GM21447 (cell line): ENCODE measurements around the gene MYL1.

ENCODE experiments used
- ATAC-seq: cut with Tn5 transposase; IDR thresholded peaks from one replicate; pipeline ENCODE4 v1.9.1; 2021; ENCODE audit not compliant: unreplicated experiment

Gene MYL1

DNA sequence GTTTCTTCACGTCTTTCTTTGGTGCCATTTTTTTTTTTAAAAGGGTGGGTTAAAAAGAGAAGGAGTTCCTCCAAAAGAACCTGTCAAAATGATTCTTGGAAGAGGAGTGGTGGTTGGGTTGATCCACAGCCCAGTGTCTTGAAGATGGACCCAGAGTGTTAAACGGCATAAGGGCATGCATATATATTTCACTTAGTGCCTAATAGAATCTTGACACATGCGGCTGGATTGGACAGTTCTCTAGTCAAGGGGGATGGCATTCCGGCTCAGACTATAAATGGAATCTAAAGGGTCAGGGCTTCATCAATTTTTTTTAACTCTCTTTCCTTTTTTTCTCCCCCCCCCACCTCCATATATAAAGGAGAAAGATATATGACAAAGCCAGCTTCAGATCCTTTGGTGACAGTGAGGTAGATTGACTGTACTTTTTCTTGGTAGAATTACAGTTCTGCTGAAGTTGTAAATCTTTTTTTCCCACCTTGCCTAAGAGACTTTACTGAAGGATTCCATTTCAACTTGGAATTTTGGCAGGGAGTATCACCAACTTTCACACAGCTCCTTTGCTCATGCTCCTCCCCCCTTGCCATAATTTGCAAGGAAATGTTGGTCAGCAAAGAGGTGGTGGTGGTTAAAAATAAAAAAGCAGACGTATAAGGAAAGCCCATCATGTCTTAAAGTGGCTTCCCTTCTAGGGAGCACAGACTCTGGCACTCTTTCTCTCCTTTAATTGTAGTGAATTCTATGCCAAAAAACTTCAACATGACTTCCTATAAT, at the start of gene MYL1:
MYL1 (minus strand) TSS at position 160 of the 774 bp plus-strand sequence; CDS start at position 28, 132 bp downstream.
- no peak for ATAC-seq

DNA sequence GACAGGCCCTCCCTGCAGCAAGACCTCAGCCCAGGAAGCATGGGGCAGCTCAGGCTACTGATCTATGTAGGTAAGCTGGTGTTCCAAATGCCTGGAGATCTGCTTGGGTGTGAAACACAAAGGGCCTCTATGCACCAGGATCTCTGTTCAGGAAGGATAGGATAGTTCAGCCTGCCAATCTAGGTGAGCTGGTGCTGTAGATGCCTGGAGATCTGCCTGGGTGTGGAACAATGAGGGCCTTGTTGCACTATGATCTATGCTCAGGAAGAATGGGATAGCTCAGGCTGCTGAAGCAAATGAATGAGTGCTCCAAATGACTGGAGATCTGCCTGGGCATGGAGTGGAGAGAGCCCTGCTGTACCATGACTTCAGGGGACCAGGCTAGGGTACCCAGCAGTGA, 48.9 kb upstream of the MYL1 start:
- ATAC-seq, result no peak

DNA sequence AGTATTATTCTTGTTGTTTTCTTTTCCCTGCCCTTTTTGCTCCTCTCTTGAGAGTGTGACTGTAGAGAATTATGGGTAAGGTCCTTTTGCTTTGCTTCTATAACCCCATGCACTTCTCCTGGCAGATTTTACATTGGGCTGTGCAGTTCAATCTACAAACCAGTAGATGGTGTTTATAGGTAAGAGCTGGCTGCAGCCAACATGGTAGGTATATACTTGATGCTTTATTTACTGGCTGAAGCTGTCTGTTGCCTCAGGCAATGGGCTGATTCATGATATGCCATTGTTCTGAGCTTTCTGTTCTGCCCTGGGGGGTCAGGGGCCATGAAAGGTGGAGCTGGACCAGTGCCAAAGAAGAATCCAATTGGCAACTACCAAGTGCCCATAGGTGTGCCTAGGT, 48.3 kb upstream of the MYL1 start:
- no peak for ATAC-seq

DNA sequence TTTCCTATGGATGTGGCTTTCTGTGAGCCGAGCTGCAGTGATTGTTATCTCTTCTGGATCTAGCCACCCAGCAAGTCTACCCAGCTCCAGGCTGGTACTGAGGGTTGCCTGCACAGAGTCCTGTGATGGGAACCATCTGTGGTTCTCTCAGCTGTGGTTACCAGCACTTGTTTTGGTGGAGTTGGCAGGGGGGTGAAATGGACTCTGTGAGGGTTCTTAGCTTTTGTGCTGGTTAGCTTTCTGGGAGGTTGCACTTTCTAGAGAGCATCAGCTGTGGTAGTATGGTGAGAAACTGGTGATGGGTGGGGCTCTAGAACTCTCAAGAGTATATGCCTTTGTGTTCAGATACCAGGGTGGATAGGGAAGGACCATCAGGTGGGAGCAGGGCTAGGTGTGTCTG, 45.4 kb upstream of the MYL1 start:
- no peak for ATAC-seq

DNA sequence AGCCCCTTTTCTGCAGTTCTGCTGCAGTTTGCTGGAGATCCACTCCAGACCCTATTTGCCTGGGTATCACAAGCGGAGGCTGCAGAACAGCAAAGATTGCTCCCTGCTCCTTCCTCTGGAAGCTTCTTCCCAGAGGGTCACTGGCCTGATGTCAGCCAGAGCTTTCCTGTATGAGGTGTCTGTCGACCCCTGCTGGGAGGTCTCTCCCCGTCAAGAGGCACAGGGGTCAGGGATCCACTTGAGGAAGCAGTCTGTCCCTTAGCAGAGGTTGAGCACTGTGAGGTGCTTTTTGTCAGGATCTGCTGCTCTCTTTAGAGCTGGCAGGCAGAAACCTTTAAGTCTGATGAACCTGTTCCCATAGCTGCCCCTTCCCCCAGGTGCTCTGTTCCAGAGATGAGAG, 42.0 kb upstream of the MYL1 start:
- ATAC-seq, result no peak

DNA sequence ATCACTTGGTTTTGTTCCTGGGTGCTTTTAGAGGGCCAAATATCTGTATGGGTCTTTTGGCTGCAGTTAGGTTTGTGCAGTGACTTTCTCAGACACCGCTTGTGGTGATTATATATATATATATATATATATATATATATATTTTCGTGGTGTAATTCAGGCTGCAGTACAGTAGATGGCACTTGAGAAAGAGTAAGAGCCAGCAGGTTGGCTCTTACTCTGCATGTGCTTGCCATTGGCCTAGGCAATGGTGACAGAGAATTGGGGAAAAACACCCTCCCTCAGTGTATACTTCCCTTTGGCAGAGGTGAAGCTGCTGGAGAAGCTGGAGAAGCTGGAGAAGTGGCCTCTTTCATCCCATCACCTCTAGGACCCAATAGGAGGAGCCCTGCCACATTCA, 22.2 kb upstream of the MYL1 start:
- ATAC-seq, result no peak

DNA sequence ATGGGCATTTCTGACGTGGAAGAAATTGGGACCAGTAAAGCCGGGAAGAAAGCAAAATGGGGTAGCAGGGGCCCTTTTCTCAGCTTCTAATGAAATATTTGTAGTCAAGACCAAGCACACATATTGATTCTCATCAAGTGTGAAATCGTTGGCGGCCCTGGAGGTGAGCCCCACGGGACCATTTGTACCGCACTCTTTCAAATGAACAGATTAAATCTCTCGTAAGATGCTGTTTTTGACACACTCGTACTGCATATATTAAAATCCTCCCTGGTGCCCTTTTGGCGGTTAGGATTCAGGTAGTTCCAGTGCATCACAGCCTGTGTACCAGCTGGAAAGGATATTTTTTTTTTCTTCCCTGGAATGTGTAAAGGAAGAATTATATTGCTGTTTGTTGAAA, 9.9 kb upstream of the MYL1 start:
- ATAC-seq, result no peak

DNA sequence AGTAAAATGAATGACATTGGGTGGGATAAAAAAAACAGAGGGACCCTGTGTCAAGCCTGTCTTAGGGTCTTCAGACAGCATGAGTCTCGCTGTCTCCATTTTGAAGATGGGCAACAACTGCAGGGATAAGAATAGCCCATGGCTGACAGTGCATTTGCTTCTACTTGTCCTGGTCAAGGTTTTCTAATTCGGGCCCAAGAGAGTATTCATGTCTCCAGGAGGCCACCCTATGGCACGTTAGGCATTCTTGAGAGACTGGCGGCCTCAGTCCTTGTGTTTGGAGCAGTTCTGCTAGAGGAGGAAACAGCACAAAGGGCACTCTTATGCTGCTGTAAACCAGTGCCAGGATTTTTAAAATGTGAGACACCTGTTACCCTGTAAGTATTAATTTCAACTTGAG, 9.5 kb upstream of the MYL1 start:
- ATAC-seq, result no peak

DNA sequence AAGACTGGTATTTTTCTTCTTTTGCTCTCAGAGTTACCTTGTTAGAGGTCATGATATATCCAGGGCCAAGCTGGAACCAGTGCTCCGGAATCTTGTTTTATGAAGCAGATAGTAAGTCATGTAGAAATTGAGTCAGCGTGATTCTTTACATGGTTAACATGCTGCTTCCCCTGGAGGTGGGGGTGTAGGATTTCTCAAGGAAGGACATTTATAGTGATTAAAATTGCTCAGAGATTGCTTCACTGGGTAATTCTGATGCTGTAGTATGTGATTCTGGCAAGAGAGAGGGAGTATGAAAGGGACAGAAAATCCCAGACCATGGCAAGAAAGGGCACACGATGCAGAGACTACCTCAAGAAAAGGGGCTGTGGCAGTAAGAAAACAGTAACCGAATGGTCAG, 8.0 kb upstream of the MYL1 start:
- no peak for ATAC-seq

DNA sequence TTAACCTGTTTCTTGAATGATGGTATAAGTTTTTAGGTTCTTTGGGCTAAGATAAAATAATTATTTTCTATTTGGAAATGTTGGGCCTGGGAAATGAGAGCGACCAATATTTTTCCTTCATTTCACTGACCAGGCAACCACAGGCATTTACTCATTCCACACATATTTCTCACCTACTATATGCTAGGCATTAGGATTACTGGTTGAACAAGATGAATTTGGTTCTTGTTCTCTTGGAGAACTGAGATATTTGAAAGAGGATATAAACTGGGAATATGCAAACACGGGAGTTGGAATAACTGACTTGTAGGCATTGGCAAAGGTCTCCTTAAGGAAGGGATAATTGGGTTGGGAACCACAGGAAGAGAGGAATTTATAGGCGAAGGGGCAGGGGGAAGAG, 3.9 kb upstream of the MYL1 start:
- no peak for ATAC-seq

DNA sequence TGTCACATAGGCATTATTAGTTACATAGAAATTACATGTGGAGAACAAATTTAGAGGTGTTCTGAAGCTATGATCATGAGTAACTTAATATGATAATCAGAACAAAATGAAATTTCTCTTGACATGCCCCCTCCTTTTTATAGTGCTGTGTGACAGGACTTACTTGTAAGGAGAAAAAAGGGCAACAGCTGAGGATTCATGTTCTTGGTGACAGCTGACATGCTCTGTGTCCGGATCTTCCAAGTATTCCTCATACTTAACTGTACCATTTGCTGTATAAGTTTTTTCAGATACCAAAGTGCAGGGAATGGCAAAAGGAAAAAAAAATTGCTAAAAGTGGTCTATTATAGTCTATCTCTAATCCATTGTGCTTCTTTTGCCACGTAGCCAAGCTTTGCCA, 3.5 kb upstream of the MYL1 start:
- ATAC-seq, result no peak

DNA sequence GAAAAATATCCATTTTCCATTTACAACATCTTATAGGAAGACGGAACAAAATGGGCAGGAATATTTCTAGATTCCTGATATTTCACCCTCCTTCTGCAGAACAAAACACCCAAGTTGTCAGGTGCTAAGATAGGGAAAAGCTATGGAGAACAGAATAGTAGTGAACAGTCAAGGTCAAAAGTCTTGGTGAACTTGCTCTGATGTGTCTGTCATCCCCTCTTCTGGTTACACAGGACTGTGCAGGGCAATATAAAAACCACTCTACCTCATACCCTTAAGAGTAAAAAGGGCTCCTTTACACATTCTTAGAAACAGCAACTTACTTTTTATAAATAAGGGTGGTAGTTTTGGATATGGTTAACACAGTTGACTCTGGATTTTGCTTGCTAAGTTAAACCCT, 4.4 kb downstream of the MYL1 start:
- ATAC-seq, result no peak

DNA sequence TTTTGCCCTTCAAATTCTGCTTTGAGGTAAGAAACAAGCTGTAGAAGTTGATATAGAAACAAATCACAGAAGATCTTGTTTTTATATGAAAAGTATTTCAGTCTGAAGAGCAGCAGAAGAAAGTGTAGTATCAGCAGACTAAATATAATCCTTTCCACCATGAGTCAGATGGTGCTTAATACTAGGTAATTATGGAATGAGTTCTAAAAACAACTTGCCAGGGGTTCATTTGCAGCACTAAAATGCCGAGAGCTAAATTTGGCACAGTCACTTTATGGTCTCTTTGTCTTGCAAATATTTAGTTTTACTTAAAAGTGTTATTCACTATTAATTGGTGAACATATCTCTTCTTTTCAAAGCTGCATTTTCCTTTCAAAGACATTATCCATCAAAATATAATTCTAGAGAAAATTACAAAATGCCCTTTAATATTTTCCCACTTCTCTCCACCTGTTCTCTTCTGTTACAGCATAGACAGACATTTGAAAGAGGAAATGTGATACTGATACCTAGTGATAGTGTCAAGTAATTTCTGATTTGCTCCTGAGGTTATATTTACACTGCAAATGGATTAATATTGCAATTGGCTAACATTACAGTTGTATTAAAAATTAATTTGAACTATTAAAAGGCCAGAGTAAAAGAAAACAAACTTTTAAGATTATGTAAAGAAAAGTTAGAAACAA, 5.3 kb downstream of the MYL1 start:
- no peak for ATAC-seq

DNA sequence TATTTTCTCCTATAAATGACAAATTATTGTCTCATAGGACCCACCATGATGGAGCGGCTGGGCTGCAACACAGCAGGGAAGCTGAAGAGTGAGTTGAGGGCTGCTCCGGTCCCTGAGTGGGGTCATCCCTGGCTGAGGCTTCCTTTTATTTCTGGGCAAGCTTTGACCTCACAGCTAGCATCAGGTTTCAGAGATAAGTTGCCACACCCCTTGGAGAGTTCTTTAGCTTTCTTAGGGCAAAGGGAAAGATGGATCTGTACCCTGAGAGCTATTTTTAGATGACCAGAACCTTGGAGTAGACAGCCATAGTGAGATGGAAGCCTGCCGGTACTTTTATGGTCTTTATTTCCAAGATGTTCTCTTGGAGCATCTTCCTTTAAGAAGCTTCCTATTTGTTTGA, 11.5 kb downstream of the MYL1 start:
- ATAC-seq, result no peak

DNA sequence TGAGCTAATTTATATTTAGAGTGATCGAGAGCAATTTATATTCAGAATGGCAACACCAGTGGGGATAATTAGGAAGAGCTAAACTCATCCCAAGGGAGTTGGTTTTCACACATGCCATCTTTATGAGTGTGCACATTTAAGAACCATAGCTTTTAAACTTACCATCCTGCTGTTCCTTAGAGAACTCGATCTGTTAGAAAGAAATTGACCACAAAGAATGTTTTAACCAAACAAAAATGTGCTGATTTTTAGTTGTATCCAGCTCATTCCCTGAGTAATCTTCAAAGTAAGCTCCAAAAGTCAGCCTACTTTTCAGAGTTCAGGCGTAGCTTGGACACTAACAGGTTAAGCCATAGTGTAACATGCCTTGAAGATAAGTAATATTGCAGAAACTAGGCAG, 12.6 kb downstream of the MYL1 start:
- no peak for ATAC-seq

DNA sequence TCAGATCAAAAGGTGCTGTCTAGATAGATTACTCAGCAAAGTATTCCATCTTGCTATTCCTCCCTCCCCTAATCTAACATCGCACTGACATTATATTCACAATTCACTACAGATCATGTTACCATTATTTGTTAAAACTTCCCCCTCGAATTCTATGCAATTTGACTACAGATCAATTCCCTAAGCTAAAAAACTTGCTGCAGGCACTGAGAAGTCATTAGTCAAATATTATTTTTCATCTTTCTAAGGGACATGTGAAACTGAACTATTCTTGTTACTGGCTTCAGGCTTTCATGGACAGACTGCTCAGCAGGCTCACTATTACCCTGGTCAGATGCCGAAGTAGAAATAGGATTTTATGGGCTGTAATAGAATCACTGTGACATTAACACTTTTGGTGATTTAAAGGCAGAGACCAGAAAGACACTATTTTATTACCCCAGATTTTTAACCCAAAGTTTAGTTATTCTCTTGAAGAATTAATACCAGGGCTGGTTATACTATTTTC, 15.1 kb downstream of the MYL1 start:
- ATAC-seq, result no peak

DNA sequence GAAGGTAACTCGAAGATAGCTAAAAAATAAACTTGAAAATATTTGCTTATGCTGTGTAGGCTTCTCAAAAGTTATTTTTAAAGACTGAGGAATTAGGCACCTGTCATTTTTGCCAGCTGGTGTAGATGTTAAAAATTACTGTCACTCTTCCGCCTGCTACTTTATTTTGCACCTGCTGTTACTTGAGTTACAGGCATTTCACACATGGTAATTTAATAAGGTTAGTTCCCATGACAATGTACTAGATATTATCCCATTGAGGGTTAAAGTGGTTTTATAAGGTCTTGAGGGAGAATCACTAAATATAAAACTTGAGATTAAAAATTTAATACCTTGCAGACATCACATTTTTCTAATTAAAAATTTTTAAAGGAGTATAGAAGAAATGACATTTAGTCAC, 26.6 kb downstream of the MYL1 start:
- no peak for ATAC-seq

DNA sequence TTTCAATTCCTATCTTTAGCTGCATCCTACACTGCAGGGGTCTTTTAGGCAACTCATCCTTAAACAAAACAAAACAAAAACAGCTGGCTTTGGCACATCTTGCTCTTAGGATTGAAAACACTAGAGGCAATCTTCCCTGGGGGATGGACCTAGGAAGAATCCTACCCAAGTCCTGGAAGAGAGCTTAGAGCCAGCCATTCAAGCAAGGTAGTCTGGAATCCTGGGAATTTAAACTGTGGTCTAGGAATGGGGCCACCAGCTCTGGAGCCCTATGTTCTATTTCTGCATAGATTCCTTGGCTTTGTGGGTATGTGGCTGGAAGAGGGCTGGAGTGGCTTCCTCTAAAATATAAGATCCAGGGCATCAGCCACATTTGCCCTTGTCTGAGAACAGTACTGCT, 27.7 kb downstream of the MYL1 start:
- no peak for ATAC-seq

DNA sequence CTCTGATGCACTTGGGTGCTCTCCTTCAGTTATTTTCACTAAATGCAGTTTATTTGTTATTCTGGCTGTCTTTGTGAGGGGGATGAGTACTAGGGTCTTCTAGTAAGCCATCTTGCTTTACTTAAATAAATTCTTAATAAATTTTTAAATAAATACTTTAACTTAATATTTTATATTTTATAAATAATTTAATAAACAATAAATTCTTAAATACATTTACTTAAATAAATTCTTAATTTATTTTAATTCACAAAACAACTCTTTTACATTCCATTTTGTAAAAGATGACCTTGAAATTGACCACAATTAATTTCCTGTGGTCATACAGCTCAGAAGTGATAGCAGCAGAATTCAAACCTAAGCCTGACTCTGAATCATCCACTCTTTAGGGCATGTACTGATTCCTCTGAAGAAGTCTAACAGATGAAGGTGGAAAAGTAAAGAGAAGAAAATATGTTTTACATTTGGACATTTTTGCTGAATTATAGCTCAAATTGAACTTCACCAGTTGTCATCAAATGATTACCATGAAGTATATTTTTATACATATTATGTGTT, 28.8 kb downstream of the MYL1 start:
- no peak for ATAC-seq

DNA sequence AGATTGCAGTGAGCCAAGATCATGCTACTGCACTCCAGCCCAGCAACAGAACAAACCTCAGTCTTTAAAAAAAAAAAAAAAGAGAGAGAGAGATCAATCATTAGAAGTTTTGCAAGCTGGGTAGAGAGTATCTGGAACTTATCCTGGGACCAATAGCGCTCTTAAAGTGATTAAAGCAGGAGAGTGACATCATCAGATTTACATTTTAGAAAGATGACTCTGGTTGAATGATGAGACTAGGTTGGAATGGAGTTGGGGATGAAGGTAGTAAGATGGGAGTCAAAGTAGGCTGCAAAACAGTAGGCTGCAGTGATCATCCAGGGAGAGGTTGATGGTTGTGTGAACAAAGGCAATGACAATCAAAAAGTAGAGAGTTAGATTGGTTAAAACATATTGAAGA, 37.8 kb downstream of the MYL1 start:
- no peak for ATAC-seq

DNA sequence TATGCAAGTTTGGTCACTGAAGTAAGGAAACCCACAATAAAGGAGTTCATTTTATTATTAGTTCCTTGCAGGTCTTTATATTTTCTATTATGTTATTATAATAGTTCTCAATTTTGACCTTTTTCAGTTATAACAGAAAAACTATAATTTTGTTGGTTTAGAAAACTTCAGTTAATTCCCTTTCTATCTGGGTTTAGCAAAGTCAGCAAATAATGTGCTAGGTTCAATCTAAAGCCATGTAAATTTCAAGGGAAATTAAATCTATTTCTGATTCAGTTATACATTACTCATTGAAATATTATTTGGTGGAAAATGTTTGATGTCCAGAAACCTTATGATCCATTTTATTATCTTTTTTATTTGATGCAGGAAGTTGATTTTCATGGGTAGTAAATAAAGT, 43.7 kb downstream of the MYL1 start:
- no peak for ATAC-seq

DNA sequence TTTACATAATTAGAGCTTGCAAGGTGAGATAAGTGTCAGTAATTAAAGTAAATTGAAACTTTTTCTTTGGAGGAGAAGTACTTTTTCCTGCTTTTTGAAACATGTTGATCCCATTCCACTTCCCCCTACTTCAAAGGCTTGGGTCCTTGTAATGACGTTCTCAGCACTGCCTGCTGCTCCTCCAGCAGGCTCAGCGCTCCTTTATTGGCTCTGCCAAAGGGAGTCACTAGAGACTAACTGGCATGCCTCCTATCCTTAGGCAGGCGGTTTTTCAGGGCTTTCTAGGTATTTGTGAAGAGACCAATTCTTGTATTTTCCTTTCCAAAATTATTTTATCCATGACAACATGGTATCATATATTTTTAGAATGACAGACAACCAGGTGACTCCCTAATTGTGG, 45.8 kb downstream of the MYL1 start:
- ATAC-seq, result no peak
